ENCODE results near the gene PROS1.
"Not testable (repeated sequence)": the region's sequence is repeated elsewhere in the genome, so short reads cannot be mapped to it uniquely, and the experiment has no call there.

The PROS1 gene

DNA sequence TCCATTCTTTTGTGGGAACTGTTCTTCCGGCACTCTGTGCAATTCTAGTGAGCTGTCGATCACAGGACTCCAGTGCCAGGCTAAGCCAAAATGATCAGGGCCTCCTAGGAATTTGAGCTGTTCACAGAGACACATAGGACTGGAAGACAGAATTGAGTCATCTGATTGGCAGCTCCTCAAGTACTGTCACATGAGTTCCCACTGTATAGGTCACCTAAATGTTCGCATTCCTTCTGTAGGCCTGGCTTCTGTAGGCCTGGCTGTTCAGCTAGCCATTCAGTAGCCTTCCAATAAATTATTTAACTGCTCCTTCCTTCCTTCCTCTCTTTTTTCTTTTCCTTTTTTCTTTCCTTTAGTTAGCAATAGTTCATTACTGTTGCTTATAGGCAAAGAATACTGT lies 4.3 kb downstream of the PROS1 start:
- no peak for FAIRE-seq

DNA sequence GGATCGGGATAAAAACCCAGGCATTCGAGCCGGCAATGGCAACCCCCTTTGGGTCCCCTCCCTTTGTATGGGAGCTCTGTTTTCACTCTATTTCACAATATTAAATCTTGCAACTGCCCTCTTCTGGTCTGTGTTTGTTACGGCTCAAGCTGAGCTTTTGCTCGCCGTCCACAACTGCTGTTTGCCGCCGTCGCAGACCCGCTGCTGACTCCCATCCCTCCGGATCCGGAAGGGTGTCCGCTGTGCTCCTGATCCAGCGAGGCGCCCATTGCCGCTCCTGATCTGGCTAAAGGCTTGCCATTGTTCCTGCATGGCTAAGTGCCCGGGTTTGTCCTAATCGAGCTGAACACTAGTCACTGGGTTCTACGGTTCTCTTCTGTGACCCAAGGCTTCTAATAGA lies 8.6 kb downstream of the PROS1 start:
- not testable (repeated sequence) for FAIRE-seq

DNA sequence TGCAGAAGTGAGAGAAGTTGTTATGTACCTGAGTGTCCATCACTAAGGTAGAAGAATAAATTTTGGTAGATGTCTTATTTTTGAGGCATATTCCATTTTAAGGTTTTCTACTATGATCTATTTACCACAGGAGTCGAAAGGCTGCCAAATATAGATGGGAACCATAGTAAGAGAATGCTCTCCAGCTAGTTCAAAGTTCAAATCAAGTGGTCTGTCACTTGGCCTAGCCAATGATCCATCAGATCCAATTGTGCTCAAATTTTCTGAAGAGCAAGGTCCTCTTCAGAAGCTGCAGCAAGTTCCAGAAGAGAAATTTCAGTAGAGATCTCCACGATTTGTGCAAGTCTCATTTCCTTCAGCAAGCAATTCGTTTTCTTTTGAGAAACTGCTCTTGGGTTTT lies 10.9 kb downstream of the PROS1 start:
- no peak for FAIRE-seq

DNA sequence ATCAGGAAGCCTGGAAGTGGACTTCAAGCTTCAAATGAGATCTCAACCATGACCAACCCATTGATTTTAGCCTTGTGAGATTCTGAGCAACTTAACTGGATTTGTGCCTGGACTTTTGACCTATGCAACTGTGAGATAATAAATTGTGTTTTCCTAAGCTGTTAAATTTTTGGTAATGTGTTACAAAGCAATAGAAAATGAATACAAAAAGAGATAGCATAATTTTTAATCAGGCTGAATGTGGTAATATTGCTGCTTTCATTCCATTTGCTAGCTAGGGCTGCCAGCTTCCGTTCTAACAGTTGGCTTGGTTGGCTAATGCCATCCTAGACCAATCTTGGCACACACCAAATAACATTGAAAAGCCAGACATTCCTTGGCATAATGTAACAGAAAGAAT lies 12.2 kb downstream of the PROS1 start:
- no peak for FAIRE-seq

DNA sequence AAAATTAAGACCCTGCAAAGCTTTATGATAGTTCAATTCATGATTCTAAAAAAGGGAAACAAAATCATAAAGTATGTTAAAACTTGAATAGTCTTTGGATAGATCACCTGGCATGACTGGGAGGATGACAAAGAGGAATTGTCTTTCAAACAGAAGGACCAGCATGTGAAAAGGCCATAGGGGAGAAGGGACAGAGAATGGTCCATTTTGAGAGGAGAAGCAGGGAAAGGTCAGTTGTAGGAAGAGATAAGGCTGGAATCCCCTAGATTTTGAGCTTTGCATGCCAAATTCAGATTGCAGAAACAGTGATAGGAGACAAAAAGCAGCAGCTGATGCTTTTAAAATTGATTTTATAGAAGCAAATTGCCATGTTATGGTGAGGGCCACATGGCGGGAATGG lies 12.7 kb downstream of the PROS1 start:
- no peak for FAIRE-seq

DNA sequence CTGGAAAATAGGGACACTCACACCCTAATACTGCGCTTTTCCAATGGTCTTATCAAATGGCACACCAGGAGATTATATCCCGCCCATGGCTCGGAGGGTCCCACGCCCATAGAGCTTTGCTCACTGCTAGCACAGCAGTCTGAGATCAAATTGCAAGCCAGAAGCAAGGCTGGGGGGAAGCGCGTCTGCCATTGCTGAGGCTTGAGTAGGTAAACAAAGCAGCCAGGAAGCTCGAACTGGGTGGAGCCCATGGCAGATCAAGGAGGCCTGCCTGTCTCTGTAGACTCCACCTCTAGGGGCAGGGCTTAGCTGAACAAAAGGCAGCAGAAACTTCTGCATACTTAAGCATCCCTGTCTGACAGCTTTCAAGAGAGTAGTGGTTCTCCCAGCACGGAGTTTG lies 23.7 kb downstream of the PROS1 start:
- not testable (repeated sequence) for FAIRE-seq

DNA sequence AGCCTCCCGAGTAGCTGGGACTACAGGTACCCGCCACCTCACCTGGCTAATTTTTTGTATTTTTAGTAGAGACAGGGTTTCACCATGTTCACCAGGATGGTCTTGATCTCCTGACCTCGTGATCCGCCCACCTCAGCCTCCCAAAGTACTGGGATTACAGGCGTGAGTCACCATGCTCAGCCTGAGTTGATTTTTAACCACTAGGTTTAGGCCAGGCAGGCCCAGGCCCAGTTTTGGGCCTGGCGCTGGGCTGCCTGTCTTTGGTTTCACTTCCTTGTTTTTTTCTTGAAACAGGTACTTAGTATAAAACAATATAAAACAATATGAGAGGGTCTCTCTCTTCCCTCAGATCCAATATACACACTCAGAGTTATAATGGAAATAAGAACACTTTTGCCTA lies 36.2 kb downstream of the PROS1 start:
- FAIRE-seq: not testable (repeated sequence)

DNA sequence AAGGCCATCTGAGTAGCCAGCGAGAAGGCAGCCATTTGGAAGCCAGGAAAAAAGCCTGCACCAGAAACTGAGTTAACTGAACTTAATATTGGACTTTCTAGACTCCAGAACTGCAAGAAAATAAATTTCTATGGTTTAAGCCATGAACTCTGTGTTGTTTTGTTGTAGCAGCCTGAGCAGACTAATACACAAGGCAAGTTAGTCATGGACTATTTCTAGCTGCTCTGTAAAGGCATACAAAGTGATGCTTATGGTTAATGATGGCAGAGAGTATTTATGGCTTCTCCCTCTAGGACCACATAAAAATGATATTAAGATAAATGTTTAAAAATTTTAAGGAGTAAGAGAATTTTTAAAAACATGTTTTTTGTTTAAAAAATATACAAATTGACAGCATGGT lies 37.1 kb downstream of the PROS1 start:
- FAIRE-seq: no peak

DNA sequence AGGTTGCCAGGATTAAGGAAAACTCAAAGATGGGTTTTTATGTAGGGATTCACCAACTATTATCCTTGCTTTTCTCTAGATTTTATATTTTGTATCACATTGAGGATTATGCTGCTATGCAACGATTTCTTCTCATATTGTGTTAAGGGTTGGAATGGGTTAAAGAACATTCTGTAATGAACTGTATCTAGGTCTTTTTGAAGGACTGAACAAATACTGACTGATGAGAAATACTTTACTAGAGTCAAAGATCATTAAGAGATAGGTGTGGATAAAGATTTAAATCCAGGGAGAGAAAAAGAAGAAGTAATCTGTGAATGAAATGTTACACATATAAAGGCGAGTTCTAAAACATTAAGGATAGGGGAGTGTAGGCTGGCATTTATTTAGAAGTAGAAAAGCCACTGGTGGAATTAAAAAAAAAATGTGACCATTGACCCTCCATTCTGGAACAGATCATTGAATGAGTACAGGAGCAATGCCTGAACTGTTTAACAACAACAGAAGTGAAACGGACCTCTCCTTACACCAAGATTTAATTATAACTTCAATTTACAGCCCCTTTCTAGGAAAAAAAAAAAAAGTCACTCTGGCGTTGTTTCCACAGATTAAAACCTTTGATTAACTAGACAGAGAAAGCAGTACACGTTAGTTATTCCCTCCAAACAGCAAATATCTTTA lies 39.2 kb downstream of the PROS1 start:
- no peak for FAIRE-seq

DNA sequence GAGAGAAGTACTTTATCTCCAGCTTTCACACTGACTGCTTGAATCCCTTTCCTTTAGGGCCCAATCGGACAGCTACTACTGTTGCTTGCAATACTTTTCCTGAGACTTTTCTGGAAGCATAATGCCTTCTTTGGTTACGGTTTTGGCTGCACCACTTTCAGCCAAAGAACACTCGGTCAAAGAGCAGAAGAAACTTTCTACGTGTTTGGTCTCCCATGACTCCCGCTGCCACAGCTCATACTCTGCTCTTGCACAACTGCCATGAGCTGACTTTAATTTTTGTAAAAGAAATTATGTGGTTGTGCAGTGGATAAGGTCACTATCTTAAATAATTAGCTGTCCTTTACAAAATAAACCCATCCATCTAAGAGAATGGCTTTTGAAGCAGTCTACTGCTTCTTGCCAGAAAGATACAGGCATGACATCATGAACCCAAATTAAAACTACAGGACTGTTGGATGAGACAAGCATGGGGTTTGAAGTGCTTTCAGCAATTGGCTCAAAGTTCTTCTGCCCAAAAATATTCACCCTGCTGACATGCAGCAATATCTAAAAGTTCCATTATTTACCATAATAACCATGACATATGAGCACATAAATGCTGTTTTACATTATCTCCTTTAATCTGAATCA lies 42.0 kb downstream of the PROS1 start:
- no peak for FAIRE-seq

DNA sequence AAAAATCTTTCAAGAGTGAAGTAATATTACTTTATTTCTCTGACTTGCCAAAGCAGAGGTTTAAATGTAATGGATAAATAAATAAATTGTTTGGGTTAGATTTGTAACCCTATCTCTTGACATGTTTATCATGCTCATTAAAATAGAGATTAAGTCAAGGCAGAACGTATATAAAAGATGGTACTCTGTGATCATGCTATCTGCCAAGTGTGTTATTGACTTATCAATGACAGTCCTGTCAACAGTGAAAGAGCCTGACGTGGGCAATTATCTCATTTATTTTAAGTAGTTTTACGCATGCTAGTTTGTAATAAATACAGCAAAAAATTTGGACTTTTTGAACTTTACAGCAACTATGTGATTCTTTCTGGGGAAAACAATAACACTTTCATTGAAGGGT lies 43.7 kb downstream of the PROS1 start:
- no peak for FAIRE-seq

DNA sequence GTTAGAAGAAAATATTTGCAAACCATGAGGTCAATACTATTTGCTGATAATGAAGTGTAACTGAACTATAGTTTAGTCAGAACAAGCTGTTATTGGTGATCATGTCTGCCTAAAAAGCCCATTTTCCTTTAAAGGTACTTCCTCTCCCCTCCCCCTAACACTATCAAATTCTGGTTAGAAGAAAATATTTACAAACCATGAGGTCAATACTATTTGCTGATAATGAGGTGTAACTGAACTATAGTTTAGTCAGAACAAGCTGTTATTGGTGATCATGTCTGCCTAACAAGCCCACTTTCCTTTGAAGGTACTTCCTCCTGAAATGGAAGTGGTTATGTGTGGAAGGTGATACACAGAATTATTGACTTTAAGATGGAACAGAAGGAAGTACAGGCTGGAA lies 46.9 kb downstream of the PROS1 start:
- no peak for FAIRE-seq

DNA sequence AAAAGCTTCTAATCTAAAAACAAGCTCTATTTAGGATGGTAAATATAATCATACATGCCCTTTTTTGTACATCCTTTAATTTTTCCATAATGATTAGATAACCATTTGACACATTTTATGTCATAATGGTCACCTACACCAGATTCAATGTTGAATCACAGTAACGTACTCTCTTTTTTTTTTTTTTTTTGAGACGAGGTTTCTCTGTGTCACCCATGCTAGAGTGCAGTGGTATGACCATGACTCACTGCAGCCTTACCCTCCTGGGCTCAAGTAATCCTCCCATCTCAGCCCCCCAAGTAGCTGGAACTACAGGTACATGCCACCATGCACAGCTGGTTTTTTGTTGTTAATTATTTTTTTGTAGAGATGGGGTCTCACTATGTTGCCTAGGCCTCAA lies 49.2 kb downstream of the PROS1 start:
- no peak for FAIRE-seq

DNA sequence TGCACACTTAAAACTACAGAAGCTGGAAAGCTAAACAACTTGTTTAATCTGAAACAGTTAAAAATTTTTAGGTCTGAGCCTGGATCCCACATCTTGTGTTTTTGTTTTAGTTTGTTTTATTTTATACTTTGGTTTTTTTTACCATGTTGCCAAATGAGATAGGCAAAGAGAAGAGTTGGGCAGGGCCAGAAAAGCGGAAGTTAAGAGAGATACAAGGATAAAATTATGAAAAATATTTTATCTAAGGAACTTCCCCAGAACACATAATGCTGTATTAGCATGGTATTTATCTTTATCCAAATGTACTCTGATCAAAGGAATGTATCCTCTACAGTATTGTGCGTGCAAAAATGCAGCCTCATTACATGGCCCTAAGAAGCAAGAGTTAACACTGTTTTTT lies 50.7 kb downstream of the PROS1 start:
- no peak for FAIRE-seq

DNA sequence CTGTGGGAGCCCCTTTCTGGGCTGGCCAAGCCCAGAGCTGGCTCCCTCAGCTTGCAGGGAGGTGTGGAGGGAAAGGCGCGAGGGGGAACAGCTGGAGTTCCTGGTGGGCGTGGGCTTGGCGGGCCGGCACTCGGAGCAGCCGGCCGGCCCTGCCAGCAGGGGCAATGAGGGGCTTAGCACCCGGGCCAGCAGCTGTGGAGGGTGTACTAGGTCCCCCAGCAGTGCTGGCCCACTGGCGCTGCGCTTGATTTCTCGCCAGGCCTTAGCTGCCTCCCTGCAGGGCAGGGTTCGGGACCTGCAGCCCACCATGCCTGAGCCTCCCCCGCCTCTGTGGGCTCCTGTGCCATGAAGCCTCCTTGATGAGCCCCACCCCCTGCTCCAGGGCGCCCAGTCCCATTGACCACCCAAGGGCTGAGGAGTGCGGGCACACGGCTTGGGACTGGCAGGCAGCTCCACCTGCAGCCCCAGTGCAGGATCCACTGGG lies 56.1 kb downstream of the PROS1 start:
- FAIRE-seq: not testable (repeated sequence)

DNA sequence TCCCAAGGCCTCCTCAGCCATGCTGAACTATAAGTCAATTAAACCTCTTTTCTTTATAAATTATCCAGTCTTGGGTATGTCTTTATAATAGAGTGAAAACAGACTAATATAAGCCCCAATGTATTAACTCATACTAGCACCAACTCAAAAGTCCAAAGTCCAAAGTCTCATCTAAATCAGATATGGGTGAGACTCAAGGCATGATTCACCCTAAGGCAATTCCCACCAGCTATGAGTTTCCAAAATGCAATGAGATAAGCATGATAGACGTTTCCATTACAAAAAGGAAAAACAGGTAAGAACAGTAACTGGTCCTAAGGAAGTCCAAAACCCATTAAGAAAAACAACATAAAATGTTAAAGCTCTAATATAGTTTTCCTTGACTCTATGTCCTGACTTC lies 60.1 kb downstream of the PROS1 start:
- FAIRE-seq: not testable (repeated sequence)

DNA sequence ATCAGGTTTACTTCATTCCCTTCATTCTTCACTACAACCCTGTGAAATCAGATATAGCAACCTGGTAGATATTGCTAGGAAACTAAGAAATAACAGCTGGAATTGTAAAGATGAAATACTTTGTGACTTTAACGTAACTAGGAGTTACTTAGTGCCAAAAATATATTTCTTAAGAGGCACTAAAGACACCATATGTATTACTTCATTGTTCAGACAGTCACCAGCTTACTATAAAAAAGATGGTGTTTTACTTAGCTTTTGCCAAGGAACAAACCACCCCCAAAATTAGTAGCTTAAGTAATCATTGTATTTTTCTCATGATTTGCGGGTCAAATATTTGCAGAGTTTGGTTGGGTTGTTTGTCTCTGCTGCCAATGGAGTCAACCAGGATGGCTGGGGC lies 62.5 kb downstream of the PROS1 start:
- FAIRE-seq: no peak

DNA sequence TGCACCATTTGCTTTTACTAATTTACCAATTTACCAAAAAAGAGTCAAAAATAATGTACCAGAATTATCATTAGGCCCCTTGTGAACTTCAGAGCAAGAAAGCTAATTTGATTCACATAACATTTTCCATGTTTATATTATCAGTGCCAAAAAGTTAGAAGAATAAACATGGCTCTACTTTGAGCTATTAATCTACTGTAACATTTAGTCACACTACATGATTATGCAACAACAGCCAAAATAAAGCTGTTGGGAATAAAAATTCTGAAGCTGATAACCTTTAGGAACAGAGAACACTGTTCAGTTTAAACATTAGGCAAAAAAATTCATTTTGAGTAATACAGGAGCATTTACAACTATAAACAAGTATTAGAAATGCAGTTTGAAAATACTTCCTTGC lies 63.6 kb downstream of the PROS1 start:
- FAIRE-seq: peak; percentile 27

DNA sequence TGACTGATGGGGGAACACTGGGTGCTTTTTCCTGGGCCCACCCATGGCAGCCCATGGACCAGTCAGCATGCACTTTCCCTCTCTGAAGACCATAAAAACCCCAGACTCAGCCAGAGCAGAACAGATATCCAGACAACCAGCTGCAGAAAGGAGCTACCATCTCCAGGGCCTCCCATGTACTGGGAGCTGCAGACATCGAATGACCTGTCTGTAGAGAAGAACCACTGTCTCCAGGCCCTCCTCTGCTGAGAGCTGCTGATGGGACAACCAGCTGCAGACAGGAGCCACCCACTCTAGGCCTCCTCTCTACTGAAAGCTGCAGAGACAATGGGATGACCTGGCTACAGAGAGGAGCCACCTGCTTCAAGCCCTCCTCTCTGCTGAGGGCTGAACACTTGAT lies 66.6 kb downstream of the PROS1 start:
- no peak for FAIRE-seq

DNA sequence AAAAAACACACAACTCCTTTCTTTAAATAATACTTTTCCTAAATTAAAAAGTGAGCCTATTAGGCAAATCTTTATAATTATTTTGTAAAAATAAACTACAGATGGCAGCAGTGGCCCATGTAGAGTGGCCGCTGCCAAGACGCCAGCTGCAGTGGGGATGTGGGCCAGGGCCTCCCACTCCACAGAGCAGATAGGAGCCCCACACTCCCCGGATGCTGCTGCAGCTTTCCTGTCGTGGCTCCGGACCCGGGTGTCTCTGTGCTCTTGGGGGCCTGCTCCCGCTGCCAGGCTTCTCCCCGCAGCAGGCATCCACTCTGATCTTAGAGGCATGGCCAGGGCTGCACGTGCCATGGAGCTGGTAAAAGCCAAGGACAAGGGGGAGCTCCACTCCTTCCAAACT lies 67.5 kb downstream of the PROS1 start:
- FAIRE-seq: no peak

DNA sequence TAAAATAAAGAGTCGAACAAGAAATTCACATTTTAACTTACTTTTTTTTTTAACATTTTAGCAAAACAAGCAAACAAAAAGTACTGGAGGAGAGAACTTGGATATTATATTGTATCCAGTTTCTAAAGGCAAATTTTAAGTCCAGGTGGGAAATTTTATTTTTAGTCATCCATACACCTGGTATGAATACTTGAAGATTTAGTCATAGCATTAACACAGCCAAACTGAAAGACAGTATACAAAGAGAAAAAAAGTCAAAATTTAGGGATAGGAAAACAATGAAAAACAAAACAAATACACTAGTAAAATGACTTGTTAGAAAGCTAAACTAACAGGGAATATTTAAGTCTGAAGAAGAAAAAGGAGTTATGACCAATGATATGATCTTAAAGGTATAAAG lies 69.1 kb downstream of the PROS1 start:
- FAIRE-seq: peak; percentile 33

DNA sequence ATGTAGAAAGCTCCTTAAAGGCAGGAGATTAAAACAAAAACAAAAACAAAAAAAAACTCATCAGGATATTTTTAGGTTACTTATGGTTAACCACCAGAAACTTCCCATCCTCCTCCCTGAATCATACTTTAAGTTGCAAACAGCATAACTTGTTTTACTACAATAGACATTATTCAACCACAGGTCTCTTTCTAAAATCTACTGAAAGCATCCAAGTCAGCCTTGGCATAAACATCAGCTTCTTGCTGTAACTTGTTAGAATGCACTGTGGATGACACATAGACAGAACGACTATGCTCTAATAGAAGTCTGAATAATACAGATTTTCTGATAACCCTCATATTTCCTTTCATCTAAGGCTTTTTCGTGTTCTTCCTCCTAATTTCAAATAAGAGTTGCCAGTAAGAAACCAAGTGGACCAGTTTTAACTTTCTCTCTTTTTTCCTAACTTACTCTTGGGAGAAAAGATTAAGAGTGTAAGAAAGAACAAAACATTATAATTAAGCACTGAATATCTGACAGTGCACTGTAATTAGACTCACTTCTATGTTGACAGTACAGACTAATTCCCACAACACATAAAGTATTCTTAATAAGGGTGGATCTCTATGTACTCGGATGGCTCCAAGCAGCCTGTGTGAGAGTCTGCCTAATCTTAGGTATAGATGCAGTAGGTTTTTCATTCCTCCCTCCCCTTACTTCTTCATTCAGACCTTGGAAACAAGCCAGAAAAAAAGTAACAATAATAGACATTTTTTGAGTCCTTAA lies 95.3 kb downstream of the PROS1 start:
- peak; percentile 27 for FAIRE-seq

DNA sequence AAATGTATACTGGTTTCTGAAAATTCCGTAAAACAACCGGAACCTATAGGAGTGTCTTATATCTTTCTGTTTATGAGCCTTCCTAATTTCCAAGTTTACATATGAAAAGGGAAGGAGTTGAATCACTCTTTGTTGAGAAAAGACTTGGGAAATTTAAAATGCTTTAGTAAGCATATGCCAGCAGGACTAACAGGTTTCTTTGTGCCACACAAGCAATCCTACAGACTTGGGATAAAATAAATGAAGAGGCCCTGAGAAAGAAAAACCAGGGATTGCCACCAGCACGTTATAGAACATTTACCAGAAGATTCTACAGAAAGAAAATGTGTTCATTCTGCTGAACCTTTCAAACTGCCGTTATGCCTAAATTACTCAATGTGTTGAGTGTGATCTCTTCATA lies 96.3 kb downstream of the PROS1 start:
- not testable (repeated sequence) for FAIRE-seq

DNA sequence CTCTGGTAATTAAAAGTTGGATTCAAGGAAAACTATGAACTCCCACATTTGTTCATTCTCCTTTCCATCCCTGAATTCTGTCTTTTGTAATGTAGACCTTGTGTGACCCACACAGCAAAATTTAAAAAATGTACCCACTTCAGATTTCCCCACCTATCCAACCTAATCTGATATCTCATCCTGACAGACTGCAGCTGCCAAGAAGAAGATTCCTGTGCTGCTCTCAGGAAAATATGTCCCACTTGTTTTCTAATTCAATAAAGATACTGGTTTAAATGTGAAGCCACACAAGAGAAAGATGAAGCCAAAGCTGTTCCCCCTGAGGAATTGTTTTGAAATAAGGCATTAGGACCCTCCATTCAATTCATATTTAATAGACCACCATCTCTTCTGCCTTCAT lies 100.3 kb downstream of the PROS1 start:
- FAIRE-seq: peak; percentile 66

All from islet of Langerhans (tissue), 1 donor.